HG03342 (cell line): ENCODE data around the gene PTTG1IP.

Experiments used
- ATAC-seq: cut with Tn5 transposase; IDR thresholded peaks from one replicate; pipeline ENCODE4 v1.9.1; 2021; ENCODE audit warnings: mild to moderate bottlenecking, moderate library complexity; ENCODE audit not compliant: unreplicated experiment

The PTTG1IP gene

DNA sequence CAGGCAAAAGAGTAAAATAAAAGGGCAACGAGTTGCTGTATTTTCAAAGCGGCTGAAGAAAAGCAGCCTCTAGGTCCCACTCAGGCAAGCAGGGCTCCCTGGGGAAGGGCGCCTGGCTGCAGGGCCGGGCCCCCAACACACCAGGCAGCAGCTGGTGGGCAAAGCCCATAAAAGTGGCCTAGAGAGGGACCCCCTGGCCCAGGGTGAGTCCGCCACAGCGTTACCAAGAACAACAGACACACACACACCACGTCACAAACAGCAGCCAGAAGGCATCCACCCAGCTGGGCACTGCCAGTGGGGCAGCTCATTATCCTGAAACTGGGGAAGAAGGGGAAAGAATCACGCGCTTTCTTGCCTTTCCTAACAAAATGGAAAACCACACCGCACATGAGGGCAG is 60.3 kb downstream of the PTTG1IP start:
- no peak for ATAC-seq

DNA sequence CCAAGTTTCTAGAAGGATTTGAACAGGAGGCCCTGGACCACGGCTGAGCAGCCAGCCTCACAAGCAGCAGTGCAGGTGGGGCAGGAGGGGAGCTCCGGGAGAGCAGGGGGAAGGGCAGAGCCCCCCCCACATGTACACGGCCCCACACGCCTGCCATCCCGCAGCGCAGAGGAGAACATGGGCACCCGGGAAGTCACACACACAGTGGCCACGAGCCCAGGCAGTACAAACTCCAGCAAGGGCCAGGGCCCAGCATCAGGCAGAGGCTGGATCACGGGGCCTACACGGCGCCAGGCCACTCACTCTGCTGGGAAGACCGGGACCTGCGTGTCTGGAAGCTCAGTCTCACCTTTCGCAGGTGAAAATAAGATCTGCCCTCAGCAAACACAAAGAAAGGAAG is 60.9 kb downstream of the PTTG1IP start:
- ATAC-seq: no peak

DNA sequence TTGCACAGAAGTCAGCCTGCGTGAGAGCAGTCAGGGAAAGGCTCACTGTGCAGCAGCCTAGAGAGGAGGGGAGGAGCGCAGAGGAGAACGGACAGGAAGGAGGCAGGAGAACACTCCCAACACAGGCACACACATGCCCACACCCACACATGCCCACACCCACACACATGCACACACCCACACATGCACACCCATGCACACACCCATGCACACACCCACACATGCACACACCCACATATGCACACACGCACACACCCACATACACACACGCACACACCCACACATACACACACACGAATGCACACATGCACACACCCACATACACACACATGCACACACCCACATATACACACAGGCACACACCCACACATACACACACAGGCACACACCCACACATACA is 62.7 kb downstream of the PTTG1IP start:
- no peak for ATAC-seq

DNA sequence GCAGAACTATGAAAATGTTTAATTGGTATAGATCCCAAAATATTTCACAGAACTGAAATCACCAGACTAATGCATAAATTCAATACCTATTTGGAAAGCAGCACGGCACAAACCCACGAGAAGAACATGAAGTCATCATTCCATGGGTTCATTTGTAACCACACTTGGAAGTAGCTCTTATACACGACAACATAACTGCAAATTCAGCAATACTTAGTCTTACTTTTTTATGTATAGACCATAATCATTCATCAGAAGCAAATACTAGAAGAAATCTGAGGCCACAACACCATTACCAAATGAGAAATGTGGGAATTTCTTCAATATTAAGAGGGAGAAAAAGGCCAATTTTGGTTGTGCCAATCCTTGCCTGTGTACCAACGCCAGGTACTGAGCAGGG is 67.6 kb downstream of the PTTG1IP start:
- ATAC-seq: no peak

DNA sequence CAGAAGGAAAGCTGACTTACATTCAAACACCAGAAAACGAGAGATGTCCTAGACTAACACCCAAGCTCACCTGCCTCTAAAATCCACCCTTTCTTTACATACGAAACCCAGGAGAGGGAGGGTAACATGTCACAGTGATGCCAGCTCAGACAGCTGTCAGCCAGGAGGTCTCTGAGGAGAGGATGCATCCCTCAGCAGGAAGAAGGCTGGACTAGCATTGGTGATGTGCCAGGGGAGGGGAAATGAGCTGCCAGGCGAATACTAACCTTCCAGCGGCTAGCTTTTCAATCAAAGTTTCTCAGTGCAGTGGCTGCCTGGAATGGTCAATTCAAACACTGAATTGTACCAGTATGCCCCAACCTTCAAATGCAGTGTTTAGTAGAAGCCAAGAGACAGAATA is 68.3 kb downstream of the PTTG1IP start:
- ATAC-seq: no peak

DNA sequence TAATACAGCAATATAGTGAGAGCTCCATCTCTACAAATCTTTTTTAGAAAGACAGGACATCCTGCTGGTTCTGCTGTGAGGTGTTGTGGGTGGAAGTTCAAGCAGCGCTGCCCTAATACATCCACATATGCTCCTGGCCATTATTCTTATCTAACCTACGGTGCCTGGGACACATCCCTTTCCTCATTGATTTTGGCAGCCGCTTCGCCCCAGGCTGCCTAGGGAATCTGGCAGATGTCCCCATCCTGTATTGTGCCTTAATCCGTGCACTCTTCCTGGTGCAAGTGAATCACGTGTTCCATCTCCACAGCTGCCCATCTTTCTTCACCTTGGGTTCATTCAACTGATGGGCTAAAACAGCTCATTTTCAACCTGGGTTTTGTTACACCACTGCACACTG is 68.7 kb downstream of the PTTG1IP start:
- no peak for ATAC-seq

DNA sequence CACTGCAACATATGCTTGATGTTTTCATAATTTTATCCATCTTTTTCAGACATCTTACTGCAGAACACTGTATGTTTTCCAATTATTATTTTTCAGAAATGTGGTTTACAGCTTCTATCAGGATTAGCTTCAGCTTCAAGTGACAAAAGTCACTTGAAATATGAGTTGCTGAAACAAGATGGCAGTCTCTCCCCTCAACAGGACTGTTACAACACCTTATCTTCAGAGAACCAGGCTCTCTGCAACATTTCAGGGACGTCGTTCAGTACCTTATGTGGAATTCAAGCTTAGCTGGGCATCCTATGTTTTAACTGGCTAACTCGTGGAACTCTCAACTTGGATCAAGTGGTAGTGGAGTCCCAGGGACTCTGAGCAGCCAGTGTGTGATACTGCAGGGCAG is 69.8 kb downstream of the PTTG1IP start:
- no peak for ATAC-seq

DNA sequence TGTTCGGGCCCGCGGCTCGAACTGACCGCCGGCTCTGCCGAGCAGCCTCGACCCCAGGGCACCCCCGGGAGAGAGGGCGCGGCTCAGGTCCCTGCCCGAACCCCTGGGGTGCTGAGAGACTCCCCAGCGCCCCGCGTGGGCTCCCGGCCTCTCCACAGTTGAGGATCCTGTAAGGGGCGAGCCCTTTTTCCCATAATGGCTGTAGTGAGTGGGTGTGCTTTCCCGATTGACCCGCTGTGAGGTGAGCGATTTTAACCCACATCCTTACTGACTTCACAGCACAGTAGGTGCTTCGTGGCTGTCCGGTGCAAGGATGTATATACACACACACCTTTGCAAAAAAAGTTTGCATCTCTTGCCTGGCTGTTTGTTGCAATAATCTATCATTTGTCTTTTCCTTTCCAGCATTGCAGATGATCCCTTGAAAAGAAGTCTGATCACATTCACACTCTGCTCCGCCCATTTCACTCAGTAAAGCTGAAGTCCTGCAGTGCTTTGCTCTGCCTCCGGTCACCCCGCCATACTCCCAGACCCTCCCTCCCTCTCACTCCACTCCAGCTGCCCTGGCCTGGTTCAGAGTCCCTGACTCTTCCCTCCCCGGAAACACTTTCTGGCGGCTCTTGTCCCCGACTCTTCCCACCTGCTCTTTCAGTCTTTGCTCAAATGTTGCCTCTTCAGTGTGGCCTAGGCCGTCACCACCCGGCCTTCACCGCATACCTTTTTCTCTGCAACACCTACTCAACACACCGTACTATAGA is 70.9 kb downstream of the PTTG1IP start:
- ATAC-seq: no peak

DNA sequence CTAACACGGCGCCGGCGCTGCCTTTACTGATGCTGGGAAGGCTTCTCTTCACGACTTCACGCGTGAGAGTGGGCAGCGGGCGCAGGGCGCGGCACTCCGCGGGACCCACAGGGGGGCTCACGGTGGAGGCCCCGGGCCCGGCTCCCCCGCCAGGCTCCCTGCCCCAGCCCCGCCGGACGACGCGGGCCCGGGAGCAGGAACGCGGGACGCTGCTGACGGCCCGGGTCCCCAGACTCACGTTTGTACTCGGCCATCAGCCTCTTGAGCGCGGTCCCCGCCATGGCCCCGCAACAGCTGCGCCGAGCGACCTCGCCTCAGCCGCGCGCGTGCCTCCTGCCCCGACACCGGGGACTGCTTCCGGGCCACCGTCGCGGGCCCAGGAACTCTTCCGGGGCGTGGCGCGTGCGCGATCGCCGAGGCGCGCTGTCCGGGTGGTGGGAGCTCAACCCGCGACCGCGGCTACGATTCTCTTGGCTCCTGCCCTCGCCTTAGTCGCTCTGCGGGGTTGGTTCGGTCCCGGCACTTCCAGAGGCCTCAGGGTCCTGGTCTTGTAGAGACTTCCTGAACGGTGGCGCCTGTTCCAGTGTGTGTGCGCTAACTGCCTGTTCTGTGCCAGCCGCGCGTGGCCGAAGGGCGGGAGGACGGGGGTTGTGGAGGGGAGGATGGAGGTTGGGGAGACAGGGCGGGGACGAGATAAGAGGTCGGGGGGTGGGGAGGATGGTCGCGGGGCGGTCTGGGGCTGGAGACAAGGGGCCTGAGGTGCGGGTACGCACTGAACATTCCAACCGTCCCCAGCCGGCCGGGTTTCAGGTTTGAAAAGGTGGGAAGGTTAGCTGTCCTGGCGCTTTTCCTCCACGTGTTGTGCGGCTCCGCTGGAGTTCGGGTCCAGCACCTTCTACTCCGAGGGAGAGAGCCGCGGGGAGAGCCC is 71.8 kb downstream of the PTTG1IP start, which contains the start of gene UBE2G2:
UBE2G2 (minus strand) TSS at position 353 of the 928 bp plus-strand sequence; CDS start at position 281, 72 bp downstream.
- ATAC-seq: peak; percentile 86

DNA sequence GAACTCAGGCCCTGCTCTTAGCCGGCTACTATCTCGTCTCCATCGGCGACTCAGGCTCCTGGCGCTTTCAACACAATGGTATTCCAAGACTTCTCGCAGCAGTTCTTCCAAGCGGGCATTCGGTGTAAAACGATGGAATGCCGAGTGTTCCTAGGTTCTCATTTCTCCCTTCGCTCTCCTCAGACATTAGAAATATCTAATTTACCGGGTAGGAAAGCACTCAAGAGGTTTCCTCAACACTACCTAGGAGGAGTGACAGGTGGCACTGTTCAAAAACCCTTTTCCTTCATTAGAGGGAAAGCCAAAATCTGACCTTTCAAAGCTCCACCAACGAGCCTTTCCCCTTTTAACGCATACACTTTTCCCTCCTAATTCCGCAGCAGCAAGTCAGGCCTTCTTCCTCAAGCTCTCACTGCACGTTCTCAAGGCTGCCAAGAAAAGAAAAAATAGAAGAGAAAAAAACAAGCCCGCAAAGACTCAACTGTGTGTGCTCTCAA is 72.5 kb downstream of the PTTG1IP start:
- ATAC-seq: no peak

DNA sequence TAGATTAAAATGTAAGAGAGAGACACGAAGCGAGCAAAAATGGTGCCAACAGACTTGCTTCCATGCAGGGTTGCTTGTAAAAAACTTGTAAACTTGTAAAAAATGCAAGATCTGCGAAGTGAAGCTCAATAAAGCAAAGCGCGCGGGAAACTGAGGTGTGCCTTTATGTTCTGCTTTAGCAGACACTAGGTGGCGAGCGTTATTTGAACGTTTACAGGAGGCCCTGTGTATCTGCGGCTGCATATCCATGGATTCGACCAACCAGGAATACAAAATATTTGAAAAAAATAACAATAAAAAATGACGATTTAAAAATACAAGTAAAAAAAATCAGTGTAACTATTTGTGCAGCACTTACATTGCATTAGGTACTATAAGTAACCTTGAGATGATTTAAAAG is 73.4 kb downstream of the PTTG1IP start:
- no peak for ATAC-seq

DNA sequence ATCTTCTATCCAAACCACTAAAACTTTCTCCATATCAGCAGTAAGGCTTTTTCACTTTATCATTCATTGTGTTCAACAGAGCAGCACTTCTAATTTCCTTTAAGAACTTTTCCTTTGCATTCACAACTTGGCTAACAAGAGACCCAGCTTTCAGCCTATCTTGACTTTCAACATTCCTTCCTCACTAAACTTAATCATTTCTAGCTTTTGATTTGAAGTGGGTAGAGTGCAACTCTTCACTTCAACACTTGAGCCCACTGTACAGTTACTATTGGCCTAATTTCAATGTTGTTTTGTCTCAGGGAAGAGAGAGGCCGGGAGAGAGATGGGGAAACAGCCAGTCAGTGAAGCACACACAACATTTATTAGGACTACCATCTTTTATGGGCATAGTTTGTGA is 73.8 kb downstream of the PTTG1IP start:
- ATAC-seq: no peak
